CD8-positive, alpha-beta memory T cell (primary cell): Measurements from ENCODE around the gene HOXD12. TPM values are rescaled to one million over a fixed set of nuclear protein-coding genes. Genes with fewer than 3 reads are reported as not detected.

Source experiments
- CTCF ChIA-PET: fragments of 350-600 bp; sonication (Branson Sonifier 250); formaldehyde crosslinking; loops from one replicate; lab custom pipeline; 2021; ENCODE audit warnings: antibody characterized with exemption; lab: Charles Lee
- POLR2A ChIA-PET: fragments of 350-600 bp; sonication (Branson Sonifier 250); formaldehyde crosslinking; loops from one replicate; lab custom pipeline; 2021; ENCODE audit warnings: antibody characterized with exemption; lab: Charles Lee
- DNase-seq, 5 donors: peaks; one replicate each; pipeline versions ENCODE4 v3.0.0 to v3.0.0-alpha.2; 2020 to 2022; ENCODE audit warnings: mixed read lengths in 1 of 5
- H3K27ac ChIP-seq: one replicate; pipeline ENCODE4 v1.7.0; 2013; ENCODE audit warnings: low read depth, mild to moderate bottlenecking, low read length, moderate library complexity
- H3K27me3 ChIP-seq: 2 replicates; pipeline ENCODE4 v1.7.0; 2013; ENCODE audit warnings: low read length, mild to moderate bottlenecking; ENCODE audit not compliant: insufficient read depth, poor library complexity, severe bottlenecking
- H3K36me3 ChIP-seq: 2 replicates; pipeline ENCODE4 v1.7.0; 2013; ENCODE audit warnings: mild to moderate bottlenecking, low read length, moderate library complexity; ENCODE audit not compliant: insufficient read depth
- H3K4me1 ChIP-seq: 2 replicates; pipeline ENCODE4 v1.7.0; 2013; ENCODE audit warnings: mild to moderate bottlenecking, low read length, moderate library complexity; ENCODE audit not compliant: insufficient read depth
- H3K4me3 ChIP-seq: 2 replicates; pipeline ENCODE4 v1.7.0; 2013; ENCODE audit warnings: mild to moderate bottlenecking, low read length
- H3K9me3 ChIP-seq: 2 replicates; pipeline ENCODE4 v1.7.0; 2013; ENCODE audit warnings: mild to moderate bottlenecking, low read length
- H3K27ac Mint-ChIP-seq, 8 donors: one replicate each; pipeline ENCODE4 v1.8.0; 2020 to 2021; ENCODE audit warnings: mixed read lengths in 8 of 8, mild to moderate bottlenecking in 6 of 8, inconsistent platforms in 3 of 8, moderate library complexity in 3 of 8
- H3K27me3 Mint-ChIP-seq, 2 donors: one replicate each; pipeline ENCODE4 v1.8.0; 2020 to 2021; ENCODE audit warnings: mixed read lengths in 2 of 2, mild to moderate bottlenecking in 1 of 2, moderate library complexity in 1 of 2
- H3K36me3 Mint-ChIP-seq, 3 donors: one replicate each; pipeline ENCODE4 v1.8.0; 2020 to 2021; ENCODE audit warnings: mixed read lengths in 3 of 3, inconsistent platforms in 1 of 3, mild to moderate bottlenecking in 1 of 3
- H3K4me1 Mint-ChIP-seq, 3 donors: one replicate each; pipeline ENCODE4 v1.8.0; 2020 to 2021; ENCODE audit warnings: mixed read lengths in 3 of 3, inconsistent platforms in 1 of 3, mild to moderate bottlenecking in 1 of 3
- H3K4me3 Mint-ChIP-seq, 7 donors: one replicate each; pipeline ENCODE4 v1.8.0; 2020 to 2021; ENCODE audit warnings: mixed read lengths in 7 of 7, mild to moderate bottlenecking in 6 of 7, moderate library complexity in 4 of 7, inconsistent platforms in 2 of 7
- H3K9me3 Mint-ChIP-seq, 5 donors: one replicate each; pipeline ENCODE4 v1.8.0; 2020 to 2022; ENCODE audit warnings: mixed read lengths in 5 of 5, mild to moderate bottlenecking in 3 of 5, moderate library complexity in 2 of 5, inconsistent platforms in 1 of 5
- polyA plus RNA-seq: library from polyadenylated mRNA; unstranded; fragments of 300-500 nt; fragmentation: Illumina TruSeq; gene quantifications from one replicate; pipeline ENCODE4 v1.2.3, GENCODE V29; 2021
- total RNA-seq, 2 experiments: library from RNA; stranded (reverse); gene quantifications; one replicate each; pipeline ENCODE4 v1.2.3, GENCODE V29; 2021

Gene HOXD12
- total and polyA plus RNA-seq, 3 experiments from 2014 or later: not detected

DNA sequence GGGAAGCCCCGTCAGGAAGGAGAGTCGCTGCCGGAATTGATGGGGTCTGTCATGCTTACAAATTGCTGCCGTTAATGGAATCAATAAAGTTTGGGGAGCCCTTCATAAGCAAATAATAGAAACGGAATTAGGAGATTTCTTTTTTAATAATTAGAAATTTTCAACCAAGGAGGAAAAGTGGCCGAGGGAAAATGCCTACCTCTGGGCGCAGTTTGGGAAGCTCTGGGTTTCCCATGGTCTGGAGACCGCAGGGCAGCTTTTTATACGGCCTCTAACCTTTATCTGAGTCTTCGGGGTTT is 17.1 kb upstream of the HOXD12 start:
- peak overlapping the region in 5 of 7 donors; percentile 24 to 74 (median 63) for H3K4me3 Mint-ChIP-seq
- Histone ChIP-seq H3K4me3 (no peak overlapping the region), H3K4me1 (peaks cover 6% of the 10 kb centered on the region), H3K27ac (no peak overlapping the region), H3K27me3 (peaks cover 90% of the 10 kb centered on the region), H3K36me3 (no peaks in the 10 kb centered on the region), H3K9me3 (peaks cover 21% of the 10 kb centered on the region)
- ChIA-PET CTCF (interaction anchor here (1.2 kb wide), 1 partner anchor 44 kb away, joined by 5 read pairs; no protein-coding TSS in a partner anchor), POLR2A (no interaction called here)
- peak overlapping the region in 4 of 8 donors; percentile 12 to 95 (median 56) for H3K27ac Mint-ChIP-seq
- peaks cover 11 to 14% (median 11%) of the 10 kb centered on the region in 3 donors for H3K4me1 Mint-ChIP-seq
- H3K9me3 Mint-ChIP-seq: peaks cover 12 to 71% (median 65%) of the 10 kb centered on the region in 5 donors
- DNase-seq: no peak
- H3K36me3 Mint-ChIP-seq: peaks cover 0 to 8% (median 4%) of the 10 kb centered on the region in 3 donors
- peaks cover 80 to 84% of the 10 kb centered on the region in 2 donors for H3K27me3 Mint-ChIP-seq

DNA sequence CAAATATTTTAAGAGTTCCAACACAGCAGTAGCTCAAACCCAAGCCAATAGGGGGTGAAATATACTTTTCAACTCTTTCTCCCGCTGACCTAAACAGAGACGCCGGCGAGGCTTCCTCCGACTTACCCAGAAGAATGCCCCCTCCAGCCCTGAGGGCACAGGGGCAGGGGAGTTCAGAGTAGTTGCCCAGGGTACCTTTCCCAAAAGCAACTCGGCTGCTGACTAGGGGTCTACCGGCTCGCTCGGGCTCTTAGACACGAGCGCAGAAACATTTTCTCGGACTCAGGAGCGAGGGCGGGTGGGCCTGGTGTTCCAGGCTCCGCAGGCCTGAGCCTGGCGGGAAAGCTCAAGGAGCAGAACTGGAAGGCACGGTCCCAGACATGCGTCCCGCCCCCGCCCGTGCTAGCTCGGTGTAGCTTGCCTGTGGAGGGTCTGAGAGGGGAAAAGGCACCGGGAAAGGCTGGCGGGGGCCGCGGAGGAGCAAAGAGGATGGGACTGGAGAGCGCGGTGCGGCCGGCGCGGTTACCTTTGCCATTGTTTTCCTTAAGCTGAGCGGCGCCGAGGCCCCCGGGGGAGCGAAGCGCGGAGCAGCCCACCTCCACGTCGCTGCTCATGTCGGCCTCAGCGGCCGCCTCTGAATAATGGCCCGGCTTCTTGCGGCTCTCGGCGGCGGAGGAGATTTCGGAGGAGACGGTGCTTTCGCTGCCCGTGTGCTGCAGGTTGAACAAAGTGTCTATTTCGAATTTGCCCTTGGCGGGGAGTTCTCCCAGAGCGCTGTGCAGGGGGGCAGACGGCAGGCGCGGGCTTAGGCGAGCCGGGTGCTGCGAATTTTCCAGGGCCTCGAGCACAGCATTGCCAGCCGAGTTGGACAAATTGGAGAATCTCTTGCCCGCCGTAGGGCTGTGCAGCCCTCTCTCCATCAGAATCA is 16.5 kb upstream of the HOXD12 start:
- DNase-seq: no peak
- Histone ChIP-seq H3K27ac (no peak overlapping the region), H3K4me3 (no peak overlapping the region), H3K4me1 (peaks cover 6% of the 10 kb centered on the region), H3K36me3 (no peaks in the 10 kb centered on the region), H3K9me3 (peaks cover 21% of the 10 kb centered on the region), H3K27me3 (peaks cover 93% of the 10 kb centered on the region)
- peaks cover 0 to 8% (median 4%) of the 10 kb centered on the region in 3 donors for H3K36me3 Mint-ChIP-seq
- POLR2A ChIA-PET: no interaction called here
- H3K27ac Mint-ChIP-seq: peak overlapping the region in 6 of 8 donors; percentile 12 to 95 (median 70)
- peaks cover 11 to 70% (median 66%) of the 10 kb centered on the region in 5 donors for H3K9me3 Mint-ChIP-seq
- CTCF ChIA-PET: interaction anchor here (1.2 kb wide), 1 partner anchor 44 kb away, joined by 5 read pairs; no protein-coding TSS in a partner anchor
- peaks cover 12 to 14% (median 13%) of the 10 kb centered on the region in 3 donors for H3K4me1 Mint-ChIP-seq
- peaks cover 85 to 90% of the 10 kb centered on the region in 2 donors for H3K27me3 Mint-ChIP-seq
- peak overlapping the region; percentile 20 to 74 (median 63) for H3K4me3 Mint-ChIP-seq

- H3K27ac ChIP-seq: no peak within 1 kb of the TSS
- POLR2A ChIA-PET: no interaction called here
- H3K27me3 Mint-ChIP-seq: peaks cover 85 to 89% of the 10 kb centered on the region in 2 donors
- H3K9me3 Mint-ChIP-seq: peaks cover 4 to 63% (median 62%) of the 10 kb centered on the region in 5 donors
- H3K4me3 Mint-ChIP-seq: peak within 1 kb of the TSS; percentile 20 to 74 (median 67)
- no peaks in the 10 kb centered on the region for H3K36me3 ChIP-seq
- DNase-seq: no peak
- peak within 1 kb of the TSS in 7 of 8 donors; percentile 2 to 95 (median 72) for H3K27ac Mint-ChIP-seq
- H3K4me1 Mint-ChIP-seq: peaks cover 13 to 18% (median 17%) of the 10 kb centered on the region in 3 donors
- peaks cover 0 to 8% (median 4%) of the 10 kb centered on the region in 3 donors for H3K36me3 Mint-ChIP-seq
- H3K27me3 ChIP-seq: peaks cover 93% of the 10 kb centered on the region
- CTCF ChIA-PET: interaction anchor here (1.2 kb wide), 1 partner anchor 43 kb away, joined by 5 read pairs; no protein-coding TSS in a partner anchor
- H3K4me3 ChIP-seq: no peak within 1 kb of the TSS
- peaks cover 6% of the 10 kb centered on the region for H3K4me1 ChIP-seq
- H3K9me3 ChIP-seq: peaks cover 21% of the 10 kb centered on the region
Measured at GRCh38 chr2:176083796-176084261, 15.8 kb upstream of the HOXD12 start, which contains the start of gene EVX2. Gene EVX2 (minus strand): TSS chr2:176083962. CDS start chr2:176083776, 186 bp downstream.

DNA sequence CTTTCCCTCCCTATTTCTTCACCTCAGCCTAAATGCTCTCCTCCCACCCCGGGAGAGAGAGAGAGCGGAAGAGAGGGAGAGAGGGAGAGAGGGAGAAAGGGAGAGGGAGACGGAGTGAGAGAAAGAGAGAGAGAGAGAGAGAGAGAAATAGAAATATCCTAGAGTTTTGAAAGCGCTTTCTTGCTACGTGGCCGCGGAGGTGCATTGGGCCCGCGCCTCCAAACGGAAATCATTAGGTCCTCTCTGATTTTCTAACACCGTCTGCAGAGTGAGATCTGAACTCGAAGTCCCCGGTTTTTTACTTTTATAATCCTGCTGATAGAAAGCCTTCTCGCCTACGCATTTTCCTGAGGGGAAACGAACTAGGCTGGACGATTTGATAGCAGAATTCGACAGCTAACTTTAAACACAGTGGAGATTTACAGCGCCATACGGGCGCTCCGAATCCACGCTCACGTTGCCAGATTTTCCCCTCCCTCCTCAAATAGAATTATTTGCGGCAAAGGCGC is 14.9 kb upstream of the HOXD12 start:
- no peak overlapping the region for H3K27ac ChIP-seq
- Mint-ChIP-seq H3K4me3 (peak overlapping the region in 4 of 7 donors; percentile 52 to 70 (median 68)), H3K4me1 (peaks cover 6 to 11% (median 11%) of the 10 kb centered on the region in 3 donors), H3K27ac (peak overlapping the region in 6 of 8 donors; percentile 2 to 95 (median 70)), H3K36me3 (peaks cover 0 to 8% (median 4%) of the 10 kb centered on the region in 3 donors), H3K27me3 (peaks cover 85 to 89% of the 10 kb centered on the region in 2 donors), H3K9me3 (peaks cover 4 to 58% (median 55%) of the 10 kb centered on the region in 5 donors)
- H3K27me3 ChIP-seq: peaks cover 93% of the 10 kb centered on the region
- H3K9me3 ChIP-seq: peaks cover 21% of the 10 kb centered on the region
- H3K36me3 ChIP-seq: no peaks in the 10 kb centered on the region
- DNase-seq: no peak
- no peak overlapping the region for H3K4me3 ChIP-seq
- ChIA-PET CTCF (no interaction called here), POLR2A (interaction anchor here (0.6 kb wide), 1 partner anchor 823 kb away, joined by 4 read pairs; no protein-coding TSS in a partner anchor)
- no peaks in the 10 kb centered on the region for H3K4me1 ChIP-seq

DNA sequence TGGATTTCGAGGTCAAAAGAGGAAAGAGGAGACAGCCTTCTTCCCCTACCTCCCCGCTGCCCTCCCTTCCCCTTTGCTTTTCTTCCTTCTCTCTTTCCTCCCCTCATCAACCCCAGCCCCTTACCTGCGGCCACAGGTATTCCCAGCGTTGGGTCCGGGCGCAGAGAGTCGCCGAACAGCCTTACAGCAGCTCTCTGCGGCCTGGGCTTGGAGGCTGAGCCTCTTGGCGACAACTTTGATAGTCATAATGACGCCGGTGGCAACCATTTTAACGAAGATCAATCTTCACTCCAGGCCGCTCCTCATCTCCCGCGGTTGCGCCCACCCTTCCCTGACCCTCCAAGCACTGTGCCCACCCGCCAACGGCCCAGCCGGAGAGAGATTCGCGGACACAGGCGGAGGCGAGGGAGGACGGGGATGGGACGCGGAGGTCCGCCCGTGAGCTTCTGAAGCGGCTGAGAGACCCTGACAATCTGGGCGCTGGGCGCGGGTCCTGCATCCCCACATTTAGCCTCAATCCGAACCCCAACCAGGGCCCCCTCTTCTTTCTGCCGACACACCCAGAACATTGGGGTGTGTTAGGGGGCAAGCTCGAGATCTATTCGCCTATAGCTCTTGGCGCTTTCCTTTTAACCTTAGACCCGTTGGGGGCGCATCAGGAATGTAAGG is 14.3 kb upstream of the HOXD12 start:
- Histone ChIP-seq H3K27me3 (peaks cover 97% of the 10 kb centered on the region), H3K4me3 (no peak overlapping the region)
- POLR2A ChIA-PET: no interaction called here

DNA sequence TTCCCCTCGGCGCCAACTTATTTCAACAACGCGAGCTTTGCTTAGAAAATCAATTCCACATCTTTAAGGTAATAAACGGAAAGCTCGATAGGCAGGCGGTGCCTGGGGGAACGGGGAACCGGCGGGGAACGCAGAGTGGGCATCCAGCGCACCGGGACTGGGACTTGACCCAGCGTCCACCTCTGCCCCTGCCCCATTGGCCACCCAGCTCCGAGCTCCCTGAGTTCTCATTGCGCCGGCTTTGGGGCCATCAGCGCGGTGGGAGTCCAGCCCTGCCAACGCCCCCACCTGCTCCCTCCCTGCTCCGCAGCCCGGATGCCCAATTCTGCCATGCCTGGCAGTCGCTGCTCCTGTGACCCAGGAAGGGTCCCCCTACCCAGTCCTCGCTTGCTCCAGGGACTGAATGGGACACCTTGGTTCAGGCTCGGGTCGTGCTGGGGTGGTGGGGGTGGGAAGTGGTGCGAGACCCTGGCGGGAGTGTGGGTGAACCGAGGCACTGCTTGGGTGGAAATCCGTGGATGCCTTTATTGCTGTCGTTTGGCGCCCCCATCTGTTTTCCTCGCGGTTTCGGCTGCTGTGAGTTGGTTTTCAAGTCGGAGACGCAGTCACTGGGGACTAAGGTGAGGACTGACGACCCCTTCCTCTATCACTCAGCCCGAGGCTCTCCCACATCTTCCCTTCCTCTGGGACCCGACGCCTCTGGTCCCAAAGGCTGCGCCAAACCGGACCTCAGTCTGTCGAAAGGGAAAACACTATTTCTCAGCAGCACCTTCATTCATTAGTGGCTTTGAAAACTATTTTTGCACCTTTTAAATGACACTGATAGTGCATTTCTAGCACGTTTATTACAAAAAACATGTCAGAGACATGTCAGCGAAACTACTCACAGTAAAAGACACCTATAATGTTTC is 13.5 kb upstream of the HOXD12 start:
- no peaks in the 10 kb centered on the region for H3K4me1 ChIP-seq
- H3K27ac ChIP-seq: no peak overlapping the region
- Mint-ChIP-seq H3K27ac (peak overlapping the region in 5 of 8 donors; percentile 12 to 94 (median 43)), H3K4me3 (peak overlapping the region in 4 of 7 donors; percentile 29 to 89 (median 52)), H3K4me1 (peaks cover 5 to 8% (median 8%) of the 10 kb centered on the region in 3 donors), H3K27me3 (peaks cover 95 to 96% of the 10 kb centered on the region in 2 donors), H3K9me3 (peaks cover 4 to 57% (median 55%) of the 10 kb centered on the region in 5 donors), H3K36me3 (peaks cover 0 to 6% (median 2%) of the 10 kb centered on the region in 3 donors)
- ChIA-PET POLR2A (no interaction called here), CTCF (interaction anchor here (1.0 to 1.3 kb wide), 2 partner anchors 11 to 24 kb away, joined by 4 to 8 read pairs; no protein-coding TSS in a partner anchor)
- peaks cover 21% of the 10 kb centered on the region for H3K9me3 ChIP-seq
- H3K36me3 ChIP-seq: no peaks in the 10 kb centered on the region
- H3K27me3 ChIP-seq: peaks cover 99% of the 10 kb centered on the region
- H3K4me3 ChIP-seq: no peak overlapping the region
- no peak for DNase-seq

More for the DNA sequence above, 14.3 kb upstream of the HOXD12 start:
- Mint-ChIP-seq H3K4me3 (peak overlapping the region in 4 of 7 donors; percentile 5 to 70 (median 62)), H3K27ac (peak overlapping the region in 4 of 8 donors; percentile 24 to 95 (median 62)), H3K27me3 (peaks cover 90 to 94% of the 10 kb centered on the region in 2 donors), H3K36me3 (peaks cover 0 to 8% (median 4%) of the 10 kb centered on the region in 3 donors), H3K4me1 (peaks cover 5 to 10% (median 10%) of the 10 kb centered on the region in 3 donors), H3K9me3 (peaks cover 4 to 58% (median 54%) of the 10 kb centered on the region in 5 donors)
- Histone ChIP-seq H3K9me3 (peaks cover 21% of the 10 kb centered on the region), H3K4me1 (no peaks in the 10 kb centered on the region), H3K27ac (no peak overlapping the region), H3K36me3 (no peaks in the 10 kb centered on the region)
- CTCF ChIA-PET: interaction anchor here (1.0 to 1.3 kb wide), 2 partner anchors 12 to 25 kb away, joined by 4 to 8 read pairs; no protein-coding TSS in a partner anchor
- no peak for DNase-seq
